WERI-Rb-1 (cell line): ENCODE data around the gene MACROD2.

Experiments used
- DNase-seq: peaks from one replicate; pipeline ENCODE4 v3.0.0-alpha.2; 2020
- H3K27ac ChIP-seq: fragments of 250-450 bp; sonication (Bioruptor Pico); 2 replicates; pipeline ENCODE4 v1.5.1; 2020; ENCODE audit warnings: mild to moderate bottlenecking, moderate library complexity
- H3K27me3 ChIP-seq: fragments of 250-450 bp; sonication (Bioruptor Pico); 2 replicates; pipeline ENCODE4 v1.5.1; 2021; ENCODE audit warnings: mild to moderate bottlenecking, low read depth, moderate library complexity; ENCODE audit not compliant: insufficient read depth, severe bottlenecking
- H3K36me3 ChIP-seq: fragments of 250-450 bp; sonication (Bioruptor Pico); 2 replicates; pipeline ENCODE4 v1.5.1; 2020; ENCODE audit warnings: mild to moderate bottlenecking, moderate library complexity
- H3K4me3 ChIP-seq: 2 replicates; pipeline ENCODE4 v1.5.1; 2011; ENCODE audit warnings: low read depth, mild to moderate bottlenecking, control low read depth, low read length
- H3K9me3 ChIP-seq: fragments of 250-450 bp; sonication (Bioruptor Pico); 2 replicates; pipeline ENCODE4 v1.5.1; 2021; ENCODE audit warnings: mild to moderate bottlenecking, moderate library complexity; ENCODE audit not compliant: severe bottlenecking
- TF ChIP-seq, protein P1 (sequence below): IDR thresholded peaks from 2 replicates; pipeline ENCODE4 v1.5.1; 2011; ENCODE audit warnings: low read depth, mild to moderate bottlenecking, control low read depth, inconsistent platforms, low read length

The MACROD2 gene

GRCh38 chr20:15058841-15059240, 1063.5 kb downstream of the MACROD2 start:
- no peak overlapping the region for H3K4me3 ChIP-seq
- no peaks in the 10 kb centered on the region for H3K9me3 ChIP-seq
- no peaks in the 10 kb centered on the region for H3K27me3 ChIP-seq
- no peak overlapping the region for H3K27ac ChIP-seq
- no peaks in the 10 kb centered on the region for H3K36me3 ChIP-seq
- TF ChIP-seq, protein P1, sequence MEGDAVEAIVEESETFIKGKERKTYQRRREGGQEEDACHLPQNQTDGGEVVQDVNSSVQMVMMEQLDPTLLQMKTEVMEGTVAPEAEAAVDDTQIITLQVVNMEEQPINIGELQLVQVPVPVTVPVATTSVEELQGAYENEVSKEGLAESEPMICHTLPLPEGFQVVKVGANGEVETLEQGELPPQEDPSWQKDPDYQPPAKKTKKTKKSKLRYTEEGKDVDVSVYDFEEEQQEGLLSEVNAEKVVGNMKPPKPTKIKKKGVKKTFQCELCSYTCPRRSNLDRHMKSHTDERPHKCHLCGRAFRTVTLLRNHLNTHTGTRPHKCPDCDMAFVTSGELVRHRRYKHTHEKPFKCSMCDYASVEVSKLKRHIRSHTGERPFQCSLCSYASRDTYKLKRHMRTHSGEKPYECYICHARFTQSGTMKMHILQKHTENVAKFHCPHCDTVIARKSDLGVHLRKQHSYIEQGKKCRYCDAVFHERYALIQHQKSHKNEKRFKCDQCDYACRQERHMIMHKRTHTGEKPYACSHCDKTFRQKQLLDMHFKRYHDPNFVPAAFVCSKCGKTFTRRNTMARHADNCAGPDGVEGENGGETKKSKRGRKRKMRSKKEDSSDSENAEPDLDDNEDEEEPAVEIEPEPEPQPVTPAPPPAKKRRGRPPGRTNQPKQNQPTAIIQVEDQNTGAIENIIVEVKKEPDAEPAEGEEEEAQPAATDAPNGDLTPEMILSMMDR, result no peak
- DNase-seq, result no peak

- Histone ChIP-seq H3K4me3 (no peak overlapping the region), H3K27ac (no peak overlapping the region), H3K36me3 (no peaks in the 10 kb centered on the region), H3K9me3 (no peaks in the 10 kb centered on the region), H3K27me3 (no peaks in the 10 kb centered on the region)
- TF ChIP-seq, protein P1, result no peak
- DNase-seq, result no peak
Observed at GRCh38 chr20:15059438-15059837, 1064.1 kb downstream of the MACROD2 start.

DNA sequence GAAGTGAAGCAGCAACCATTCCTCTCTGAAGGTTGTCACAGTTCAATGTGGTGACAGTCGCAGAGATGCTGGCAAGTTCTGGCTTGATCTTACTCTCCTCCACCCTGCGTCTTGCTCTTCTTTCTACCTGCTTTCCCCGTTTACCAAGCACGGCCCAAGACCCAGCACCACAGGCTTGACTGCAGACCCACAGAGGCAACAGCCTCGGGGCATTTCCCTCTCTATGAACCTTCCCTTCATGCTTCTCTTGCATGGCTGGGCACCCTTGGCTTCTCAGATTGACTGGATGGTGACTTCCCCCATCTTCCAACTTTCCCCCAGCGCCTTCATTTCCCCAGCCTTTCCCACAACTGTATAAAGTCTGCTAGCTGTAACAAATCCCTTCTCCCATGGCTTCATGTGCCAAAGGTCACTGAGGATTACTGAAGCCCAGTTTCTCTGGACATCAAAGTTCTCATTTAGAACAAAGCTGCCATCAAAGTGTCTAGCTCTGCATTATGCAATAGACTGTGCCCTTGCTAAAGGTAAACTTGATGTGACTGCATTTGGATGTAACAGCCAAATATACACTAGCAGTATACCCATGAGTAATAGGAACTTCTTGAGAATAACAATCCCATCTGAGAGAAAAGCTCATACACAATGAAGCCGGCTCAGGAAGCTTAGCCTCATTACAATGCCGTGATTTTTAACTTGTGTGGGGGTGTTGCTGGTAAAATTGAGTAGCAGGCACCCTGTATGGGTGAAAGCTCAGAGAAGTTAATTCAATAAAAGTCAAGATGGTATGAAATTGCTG, 1065.1 kb downstream of the MACROD2 start:
- TF ChIP-seq, protein P1, result no peak
- no peaks in the 10 kb centered on the region for H3K27me3 ChIP-seq

GRCh38 chr20:15061061-15061430, 1065.7 kb downstream of the MACROD2 start:
- no peak for DNase-seq
- Histone ChIP-seq H3K36me3 (no peaks in the 10 kb centered on the region), H3K27me3 (no peaks in the 10 kb centered on the region), H3K4me3 (no peak overlapping the region), H3K9me3 (no peaks in the 10 kb centered on the region), H3K27ac (no peak overlapping the region)
- TF ChIP-seq, protein P1, result no peak

More for the DNA sequence above, 1065.1 kb downstream of the MACROD2 start:
- no peaks in the 10 kb centered on the region for H3K9me3 ChIP-seq
- H3K27ac ChIP-seq, result no peak overlapping the region
- H3K36me3 ChIP-seq, result no peaks in the 10 kb centered on the region
- DNase-seq, result no peak
- H3K4me3 ChIP-seq, result no peak overlapping the region

- Histone ChIP-seq H3K36me3 (no peaks in the 10 kb centered on the region), H3K27ac (no peak overlapping the region), H3K27me3 (no peaks in the 10 kb centered on the region), H3K9me3 (no peaks in the 10 kb centered on the region), H3K4me3 (no peak overlapping the region)
- TF ChIP-seq, protein P1, result no peak
- DNase-seq, result no peak
Observed at GRCh38 chr20:15061955-15062354, 1066.6 kb downstream of the MACROD2 start.

DNA sequence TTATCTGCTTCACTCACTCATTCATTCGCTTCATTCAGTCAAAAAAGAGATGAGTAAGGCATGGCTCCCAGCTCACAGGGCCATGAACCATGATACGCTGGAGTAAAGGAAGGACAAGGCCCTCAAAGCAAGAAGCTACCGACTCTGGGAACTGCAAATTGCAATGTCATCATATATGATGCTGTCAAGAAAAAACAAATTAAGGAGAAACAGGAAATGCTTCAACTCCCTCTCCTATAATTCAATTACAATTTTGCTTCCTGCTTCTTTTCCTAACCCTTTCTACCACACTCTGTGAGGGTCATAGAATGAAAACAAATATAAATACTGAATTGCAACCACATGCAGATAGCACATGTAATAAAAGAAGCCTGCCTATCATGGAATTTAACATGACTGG, 1067.8 kb downstream of the MACROD2 start:
- Histone ChIP-seq H3K9me3 (no peaks in the 10 kb centered on the region), H3K4me3 (no peak overlapping the region), H3K36me3 (no peaks in the 10 kb centered on the region), H3K27ac (no peak overlapping the region), H3K27me3 (no peaks in the 10 kb centered on the region)
- DNase-seq, result no peak
- TF ChIP-seq, protein P1, result no peak
